ENCODE data around the gene RBFOX2.
A peak's percentile ranks its signal among the peaks of the same experiment; 100 is the strongest.

Gene RBFOX2

GRCh38 chr22:35921044-35921443 lies 107.6 kb downstream of the RBFOX2 start:
- DNase-seq, result no peak

- DNase-seq, result no peak
These were observed 109.6 kb downstream of the RBFOX2 start for GRCh38 chr22:35919002-35919542.

GRCh38 chr22:35918456-35918855 lies 110.2 kb downstream of the RBFOX2 start:
- no peak for DNase-seq

- DNase-seq, result no peak
These were observed 111.0 kb downstream of the RBFOX2 start for GRCh38 chr22:35917651-35918050.

- DNase-seq, result no peak
These were observed 113.1 kb downstream of the RBFOX2 start for GRCh38 chr22:35915477-35916013.

GRCh38 chr22:35914665-35915476 lies 113.8 kb downstream of the RBFOX2 start:
- DNase-seq, result no peak

- DNase-seq, result no peak
These were observed 114.3 kb downstream of the RBFOX2 start for GRCh38 chr22:35914357-35914664.

GRCh38 chr22:35913925-35914324 lies 114.7 kb downstream of the RBFOX2 start:
- no peak for DNase-seq

- DNase-seq, result no peak
These were observed 116.0 kb downstream of the RBFOX2 start for GRCh38 chr22:35912658-35913057.

GRCh38 chr22:35911877-35912276 lies 116.7 kb downstream of the RBFOX2 start:
- DNase-seq, result no peak

GRCh38 chr22:35910926-35911325 lies 117.7 kb downstream of the RBFOX2 start:
- no peak for DNase-seq

GRCh38 chr22:35910003-35910769 lies 118.4 kb downstream of the RBFOX2 start:
- no peak for DNase-seq

- no peak for DNase-seq
These were observed 122.7 kb downstream of the RBFOX2 start for GRCh38 chr22:35905894-35906293.

GRCh38 chr22:35904752-35905151 lies 123.9 kb downstream of the RBFOX2 start:
- DNase-seq, result no peak

GRCh38 chr22:35904336-35904692 lies 124.3 kb downstream of the RBFOX2 start:
- DNase-seq, result no peak

- no peak for DNase-seq
These were observed 124.9 kb downstream of the RBFOX2 start for GRCh38 chr22:35903571-35904335.

GRCh38 chr22:35900483-35901168 lies 128.0 kb downstream of the RBFOX2 start:
- DNase-seq, result peak; percentile 25

GRCh38 chr22:35899736-35900135 lies 128.9 kb downstream of the RBFOX2 start:
- DNase-seq, result no peak

GRCh38 chr22:35896111-35896705 lies 132.4 kb downstream of the RBFOX2 start:
- DNase-seq, result no peak

- DNase-seq, result no peak
These were observed 133.5 kb downstream of the RBFOX2 start for GRCh38 chr22:35894937-35895708.

GRCh38 chr22:35894464-35894878 lies 134.2 kb downstream of the RBFOX2 start:
- DNase-seq, result no peak
